Activated T-helper 1 cell treated with anti-CD3 and anti-CD28 coated beads, Interleukin-12 subunit alpha, Interleukin-12 subunit beta, Interleukin-2, Interleukin-4 antibody, amounts not matched to agents 30 ng/mL and 10 ng/mL and 1 ng/mL, durations not matched to agents 14 hours and 24 hours and 36 hours (primary cell): ENCODE results near the gene CDH13. TPM values are rescaled to one million over a fixed set of nuclear protein-coding genes. Genes with fewer than 3 reads are reported as not detected.

Experiments
- DNase-seq: peaks from one replicate; pipeline ENCODE4 v3.0.0; 2021; ENCODE audit warnings: low spot score
- H3K27ac Mint-ChIP-seq: one replicate; pipeline ENCODE4 v1.8.0; 2021; ENCODE audit warnings: mild to moderate bottlenecking, mixed read lengths
- H3K27me3 Mint-ChIP-seq: one replicate; pipeline ENCODE4 v1.8.0; 2022; ENCODE audit warnings: mild to moderate bottlenecking, moderate library complexity, mixed read lengths; ENCODE audit not compliant: insufficient read depth
- H3K36me3 Mint-ChIP-seq: one replicate; pipeline ENCODE4 v1.8.0; 2021; ENCODE audit warnings: low read depth, mixed read lengths
- H3K4me1 Mint-ChIP-seq: one replicate; pipeline ENCODE4 v1.8.0; 2021; ENCODE audit warnings: low read depth, mixed read lengths
- H3K4me3 Mint-ChIP-seq: one replicate; pipeline ENCODE4 v1.8.0; 2021; ENCODE audit warnings: mild to moderate bottlenecking, moderate library complexity, mixed read lengths
- H3K9me3 Mint-ChIP-seq: one replicate; pipeline ENCODE4 v1.8.0; 2021; ENCODE audit warnings: mixed read lengths
- intact Hi-C: fragments of 100-400 bp; cut with micrococcal nuclease; formaldehyde crosslinking; loops from one replicate; pipeline ENCODE4 v1.15.1; 2024
- total RNA-seq: library from RNA; stranded (reverse); gene quantifications from 2 replicates; pipeline ENCODE4 v1.2.3, GENCODE V29; 2022

Gene CDH13
- total RNA-seq, 1 donor from 2014 or later, result not detected

- no peaks in the 10 kb centered on the region for H3K9me3 Mint-ChIP-seq
- peaks cover 16% of the 10 kb centered on the region for H3K27me3 Mint-ChIP-seq
- H3K27ac Mint-ChIP-seq, result no peak overlapping the region
- H3K4me1 Mint-ChIP-seq, result peaks cover 6% of the 10 kb centered on the region
- H3K36me3 Mint-ChIP-seq, result no peaks in the 10 kb centered on the region
- H3K4me3 Mint-ChIP-seq, result no peak overlapping the region
- intact Hi-C loops, result no loop called here
- no peak for DNase-seq
Measured at GRCh38 chr16:83802135-83802534, 1175.4 kb downstream of the CDH13 start.

- Mint-ChIP-seq H3K27ac (no peak overlapping the region), H3K27me3 (peaks cover 16% of the 10 kb centered on the region), H3K36me3 (no peaks in the 10 kb centered on the region), H3K4me3 (no peak overlapping the region), H3K4me1 (peaks cover 6% of the 10 kb centered on the region), H3K9me3 (no peaks in the 10 kb centered on the region)
- intact Hi-C loops, result no loop called here
- no peak for DNase-seq
Measured at GRCh38 chr16:83802554-83803205, 1175.9 kb downstream of the CDH13 start.

- H3K27me3 Mint-ChIP-seq, result peaks cover 11% of the 10 kb centered on the region
- no peak overlapping the region for H3K27ac Mint-ChIP-seq
- intact Hi-C loops, result no loop called here
- peaks cover 4% of the 10 kb centered on the region for H3K36me3 Mint-ChIP-seq
- no peaks in the 10 kb centered on the region for H3K9me3 Mint-ChIP-seq
- peaks cover 12% of the 10 kb centered on the region for H3K4me1 Mint-ChIP-seq
- H3K4me3 Mint-ChIP-seq, result no peak overlapping the region
- DNase-seq, result no peak
Measured at GRCh38 chr16:83803811-83804210, 1177.0 kb downstream of the CDH13 start.

- H3K27me3 Mint-ChIP-seq, result peaks cover 9% of the 10 kb centered on the region
Measured at GRCh38 chr16:83804366-83804765, 1177.6 kb downstream of the CDH13 start.

GRCh38 chr16:83806036-83806435 lies 1179.3 kb downstream of the CDH13 start:
- no peaks in the 10 kb centered on the region for H3K9me3 Mint-ChIP-seq
- DNase-seq, result no peak
- H3K4me3 Mint-ChIP-seq, result no peak overlapping the region
- intact Hi-C loops, result loop anchor here (2.0 to 5.0 kb wide), 4 partner anchors 311 to 1991 kb away; partner anchors contain the start of genes COX4I1, EMC8, KIAA0513 and MBTPS1
- H3K27me3 Mint-ChIP-seq, result peaks cover 8% of the 10 kb centered on the region
- peaks cover 23% of the 10 kb centered on the region for H3K4me1 Mint-ChIP-seq
- H3K36me3 Mint-ChIP-seq, result peaks cover 12% of the 10 kb centered on the region
- H3K27ac Mint-ChIP-seq, result no peak overlapping the region

More at GRCh38 chr16:83804366-83804765, 1177.6 kb downstream of the CDH13 start:
- intact Hi-C loops, result no loop called here
- Mint-ChIP-seq H3K36me3 (peaks cover 8% of the 10 kb centered on the region), H3K9me3 (no peaks in the 10 kb centered on the region), H3K4me3 (no peak overlapping the region), H3K27ac (no peak overlapping the region), H3K4me1 (peaks cover 18% of the 10 kb centered on the region)
- DNase-seq, result no peak

GRCh38 chr16:83806731-83807130 lies 1180.0 kb downstream of the CDH13 start:
- H3K27ac Mint-ChIP-seq, result no peak overlapping the region
- H3K4me3 Mint-ChIP-seq, result peak overlapping the region; percentile 98
- intact Hi-C loops, result loop anchor here (1.0 to 5.0 kb wide), 10 partner anchors 20 to 1991 kb away; partner anchors contain the start of genes COX4I1, DNAAF1, EMC8 and HSDL1
- H3K9me3 Mint-ChIP-seq, result no peaks in the 10 kb centered on the region
- peaks cover 30% of the 10 kb centered on the region for H3K4me1 Mint-ChIP-seq
- no peak for DNase-seq
- H3K27me3 Mint-ChIP-seq, result peaks cover 5% of the 10 kb centered on the region
- H3K36me3 Mint-ChIP-seq, result peaks cover 14% of the 10 kb centered on the region

- Mint-ChIP-seq H3K36me3 (peaks cover 16% of the 10 kb centered on the region), H3K4me3 (peak overlapping the region; percentile 98), H3K27ac (no peak overlapping the region), H3K4me1 (peaks cover 30% of the 10 kb centered on the region), H3K9me3 (no peaks in the 10 kb centered on the region), H3K27me3 (peaks cover 5% of the 10 kb centered on the region)
- no peak for DNase-seq
- intact Hi-C loops, result loop anchor here (1.0 to 5.0 kb wide), 10 partner anchors 19 to 1990 kb away; partner anchors contain the start of genes COX4I1, DNAAF1, EMC8 and HSDL1
Measured at GRCh38 chr16:83807327-83807709, 1180.5 kb downstream of the CDH13 start.

GRCh38 chr16:83807710-83808572 lies 1181.2 kb downstream of the CDH13 start, which contains the start of gene HSBP1:
HSBP1 (plus strand) TSS chr16:83807978; CDS start chr16:83808077, 99 bp downstream.
- H3K27me3 Mint-ChIP-seq, result peaks cover 2% of the 10 kb centered on the region
- peak within 1 kb of the TSS; percentile 95 for H3K27ac Mint-ChIP-seq
- intact Hi-C loops, result loop anchor here (1.0 to 5.0 kb wide), 10 partner anchors 18 to 1989 kb away; partner anchors contain the start of genes COX4I1, DNAAF1, EMC8 and HSDL1
- DNase-seq, result peak; percentile 91
- H3K36me3 Mint-ChIP-seq, result peaks cover 19% of the 10 kb centered on the region
- H3K9me3 Mint-ChIP-seq, result no peaks in the 10 kb centered on the region
- peaks cover 30% of the 10 kb centered on the region for H3K4me1 Mint-ChIP-seq
- H3K4me3 Mint-ChIP-seq, result peak within 1 kb of the TSS; percentile 98

- Mint-ChIP-seq H3K27me3 (peaks cover 1% of the 10 kb centered on the region), H3K4me3 (peak overlapping the region; percentile 98), H3K9me3 (no peaks in the 10 kb centered on the region), H3K27ac (peak overlapping the region; percentile 95), H3K36me3 (peaks cover 19% of the 10 kb centered on the region), H3K4me1 (peaks cover 30% of the 10 kb centered on the region)
- no peak for DNase-seq
- intact Hi-C loops, result loop anchor here (5.0 kb wide), 3 partner anchors 379 to 1989 kb away; partner anchors contain the start of genes COX4I1, EMC8, KIAA0513 and TAF1C
Measured at GRCh38 chr16:83808573-83809014, 1181.8 kb downstream of the CDH13 start.

- Mint-ChIP-seq H3K36me3 (peaks cover 19% of the 10 kb centered on the region), H3K4me3 (peak overlapping the region; percentile 98), H3K27me3 (no peaks in the 10 kb centered on the region), H3K27ac (no peak overlapping the region), H3K9me3 (no peaks in the 10 kb centered on the region), H3K4me1 (peaks cover 30% of the 10 kb centered on the region)
- intact Hi-C loops, result loop anchor here (5.0 kb wide), 3 partner anchors 378 to 1988 kb away; partner anchors contain the start of genes COX4I1, EMC8, KIAA0513 and TAF1C
- DNase-seq, result no peak
Measured at GRCh38 chr16:83809092-83809491, 1182.3 kb downstream of the CDH13 start.

GRCh38 chr16:83810901-83811300 lies 1184.1 kb downstream of the CDH13 start:
- intact Hi-C loops, result no loop called here
- Mint-ChIP-seq H3K4me1 (peaks cover 30% of the 10 kb centered on the region), H3K4me3 (peak overlapping the region; percentile 30)

GRCh38 chr16:83813823-83814658 lies 1187.3 kb downstream of the CDH13 start:
- Mint-ChIP-seq H3K36me3 (peaks cover 13% of the 10 kb centered on the region), H3K4me3 (no peak overlapping the region), H3K4me1 (peaks cover 15% of the 10 kb centered on the region), H3K27ac (no peak overlapping the region), H3K27me3 (peaks cover 5% of the 10 kb centered on the region), H3K9me3 (no peaks in the 10 kb centered on the region)
- intact Hi-C loops, result no loop called here
- no peak for DNase-seq

More at GRCh38 chr16:83810901-83811300, 1184.1 kb downstream of the CDH13 start:
- peaks cover 19% of the 10 kb centered on the region for H3K36me3 Mint-ChIP-seq
- no peaks in the 10 kb centered on the region for H3K27me3 Mint-ChIP-seq
- no peaks in the 10 kb centered on the region for H3K9me3 Mint-ChIP-seq
- no peak for DNase-seq
- no peak overlapping the region for H3K27ac Mint-ChIP-seq
